SJCRH30 (cell line): ENCODE data around the gene RRP15. TPM values are rescaled to one million over a fixed set of nuclear protein-coding genes. Genes with fewer than 3 reads are reported as not detected.

Experiments
- DNase-seq, 2 experiments: peaks; one replicate each; pipeline ENCODE4 v3.0.0-alpha.2; 2015 to 2020
- H3K27ac ChIP-seq: fragments of 250-450 bp; sonication (Bioruptor Pico); 2 replicates; pipeline ENCODE4 v1.5.1; 2020; ENCODE audit warnings: mild to moderate bottlenecking, moderate library complexity
- H3K27me3 ChIP-seq: fragments of 250-450 bp; sonication (Bioruptor Pico); 2 replicates; pipeline ENCODE4 v1.5.1; 2020; ENCODE audit warnings: mild to moderate bottlenecking, moderate library complexity
- H3K36me3 ChIP-seq: fragments of 250-450 bp; sonication (Bioruptor Pico); 2 replicates; pipeline ENCODE4 v1.5.1; 2020; ENCODE audit warnings: mild to moderate bottlenecking, moderate library complexity
- H3K4me1 ChIP-seq: fragments of 250-450 bp; sonication (Bioruptor Pico); 2 replicates; pipeline ENCODE4 v1.5.1; 2020; ENCODE audit warnings: mild to moderate bottlenecking, moderate library complexity
- H3K4me3 ChIP-seq: fragments of 250-450 bp; sonication (Bioruptor Pico); 2 replicates; pipeline ENCODE4 v1.5.1; 2020; ENCODE audit warnings: mild to moderate bottlenecking, moderate library complexity
- H3K9me3 ChIP-seq: fragments of 250-450 bp; sonication (Bioruptor Pico); replicated peaks from 2 replicates; pipeline ENCODE4 v1.5.1; 2020; ENCODE audit warnings: mild to moderate bottlenecking, moderate library complexity
- total RNA-seq: library from RNA; depleted of rRNA; stranded (reverse); fragments of >200 nt; shearing (Covaris generic); gene quantifications from 2 replicates; pipeline ENCODE4 v1.2.3, GENCODE V29; 2014

The RRP15 gene
- total RNA-seq, 1 experiment from 2014 or later = 26.0 TPM

- Histone ChIP-seq H3K27ac (no peak overlapping the region), H3K9me3 (no peaks in the 10 kb centered on the region), H3K4me3 (no peak overlapping the region), H3K4me1 (no peaks in the 10 kb centered on the region), H3K36me3 (no peaks in the 10 kb centered on the region), H3K27me3 (no peaks in the 10 kb centered on the region; the same call in 1 of the 2 replicates)
- DNase-seq = no peak
Measured at GRCh38 chr1:218273762-218274479, 11.2 kb upstream of the RRP15 start.

DNA sequence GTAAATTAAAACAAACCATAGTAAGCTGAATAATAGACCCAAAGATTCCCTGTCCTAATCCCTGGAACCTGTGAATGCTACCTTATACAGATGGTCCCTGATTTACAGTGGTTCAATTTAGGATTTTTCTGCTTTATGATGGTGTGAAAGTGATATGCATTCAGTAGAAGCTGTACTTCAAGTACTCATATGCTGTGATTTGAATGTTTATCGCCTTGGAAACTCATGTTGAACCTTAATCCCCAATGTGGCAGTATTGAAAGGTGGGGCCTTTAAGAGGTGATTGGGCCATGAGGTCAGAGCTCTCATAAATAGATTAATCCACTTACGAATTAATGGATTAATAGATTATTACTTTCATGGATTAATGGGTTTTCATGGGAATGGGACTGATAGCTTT is 10.6 kb upstream of the RRP15 start:
- Histone ChIP-seq H3K27ac (no peak overlapping the region), H3K4me1 (no peaks in the 10 kb centered on the region), H3K9me3 (no peaks in the 10 kb centered on the region), H3K27me3 (no peaks in the 10 kb centered on the region; the same call in 1 of the 2 replicates), H3K4me3 (no peak overlapping the region), H3K36me3 (no peaks in the 10 kb centered on the region)
- DNase-seq = no peak

GRCh38 chr1:218275823-218276222 is 9.3 kb upstream of the RRP15 start:
- H3K4me1 ChIP-seq = no peaks in the 10 kb centered on the region
- no peaks in the 10 kb centered on the region for H3K36me3 ChIP-seq
- no peaks in the 10 kb centered on the region for H3K9me3 ChIP-seq
- no peak overlapping the region for H3K4me3 ChIP-seq
- DNase-seq = no peak
- H3K27me3 ChIP-seq = no peaks in the 10 kb centered on the region; the same call in 1 of the 2 replicates
- no peak overlapping the region for H3K27ac ChIP-seq

- Histone ChIP-seq H3K9me3 (peaks cover 7% of the 10 kb centered on the region), H3K4me3 (no peak overlapping the region), H3K27me3 (no peaks in the 10 kb centered on the region), H3K4me1 (no peaks in the 10 kb centered on the region), H3K36me3 (no peaks in the 10 kb centered on the region), H3K27ac (no peak overlapping the region)
- DNase-seq = no peak
Measured at GRCh38 chr1:218281285-218281684, 3.8 kb upstream of the RRP15 start.

- Histone ChIP-seq H3K9me3 (peaks cover 7% of the 10 kb centered on the region), H3K27ac (peak overlapping the region; percentile 66), H3K4me1 (peaks cover 3% of the 10 kb centered on the region; the same call in 1 of the 2 replicates), H3K36me3 (0 out of 2 replicates have a peak, but pooled peaks cover 3% of the 10 kb centered on the region), H3K4me3 (peak overlapping the region; percentile 82), H3K27me3 (no peaks in the 10 kb centered on the region)
- peak in 1 of 2 experiments; percentile 18 for DNase-seq
Measured at GRCh38 chr1:218284377-218284916, 646 bp upstream of the RRP15 start.

GRCh38 chr1:218292515-218292914 is 7.4 kb downstream of the RRP15 start:
- no peaks in the 10 kb centered on the region for H3K4me1 ChIP-seq
- 0 out of 2 replicates have a peak, but pooled peaks cover 2% of the 10 kb centered on the region for H3K36me3 ChIP-seq
- no peaks in the 10 kb centered on the region for H3K9me3 ChIP-seq
- H3K27ac ChIP-seq = no peak overlapping the region
- no peaks in the 10 kb centered on the region for H3K27me3 ChIP-seq
- no peak for DNase-seq
- no peak overlapping the region for H3K4me3 ChIP-seq

DNA sequence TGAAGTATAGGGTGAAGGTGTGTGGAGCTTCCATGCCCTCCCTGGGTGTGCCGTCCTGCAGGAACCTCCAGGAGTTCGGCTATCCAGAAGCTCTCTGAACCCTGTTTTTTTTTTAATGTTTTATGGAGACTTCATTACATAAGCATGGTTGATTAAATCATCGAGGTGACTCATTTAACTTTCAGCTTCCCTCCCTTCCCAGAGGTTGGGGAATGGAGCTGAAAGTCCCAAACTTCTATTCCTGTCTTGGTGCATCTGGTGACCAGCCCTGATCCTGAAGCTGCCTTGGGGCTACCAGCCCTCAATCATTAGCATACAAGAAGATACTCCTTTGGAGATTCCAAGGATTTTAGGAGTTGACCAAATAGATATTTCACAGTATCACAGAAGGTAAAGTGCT is 9.5 kb downstream of the RRP15 start:
- Histone ChIP-seq H3K9me3 (no peaks in the 10 kb centered on the region), H3K4me1 (no peaks in the 10 kb centered on the region), H3K4me3 (no peak overlapping the region), H3K36me3 (no peaks in the 10 kb centered on the region), H3K27me3 (no peaks in the 10 kb centered on the region), H3K27ac (no peak overlapping the region)
- DNase-seq = no peak

GRCh38 chr1:218296162-218296561 is 11.1 kb downstream of the RRP15 start:
- Histone ChIP-seq H3K9me3 (no peaks in the 10 kb centered on the region), H3K4me1 (no peaks in the 10 kb centered on the region), H3K36me3 (no peaks in the 10 kb centered on the region), H3K4me3 (no peak overlapping the region), H3K27ac (no peak overlapping the region), H3K27me3 (no peaks in the 10 kb centered on the region)
- DNase-seq = no peak

DNA sequence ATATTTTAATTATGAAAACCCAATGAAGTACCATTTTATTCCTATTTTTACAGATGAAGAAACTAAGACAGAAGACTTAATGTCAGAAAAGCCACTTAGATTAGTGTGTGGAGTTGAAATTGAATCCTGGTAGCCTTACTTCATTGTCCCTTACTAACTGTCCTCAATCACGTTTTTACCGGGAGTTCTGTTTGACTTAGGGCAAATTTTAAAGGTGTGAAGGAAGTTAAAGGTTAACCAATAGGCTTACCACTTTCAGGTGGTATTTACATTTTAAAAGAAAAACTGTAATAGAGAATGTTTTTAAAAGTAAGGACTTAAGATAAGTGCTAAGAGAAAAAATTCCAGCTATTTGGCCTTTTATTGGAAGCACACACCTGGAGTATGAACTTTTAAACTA is 12.4 kb downstream of the RRP15 start:
- H3K27ac ChIP-seq = no peak overlapping the region
- no peaks in the 10 kb centered on the region for H3K9me3 ChIP-seq
- no peaks in the 10 kb centered on the region for H3K4me1 ChIP-seq
- H3K4me3 ChIP-seq = no peak overlapping the region
- H3K27me3 ChIP-seq = no peaks in the 10 kb centered on the region
- peaks cover 3% of the 10 kb centered on the region; the same call in 1 of the 2 replicates for H3K36me3 ChIP-seq
- DNase-seq = no peak

DNA sequence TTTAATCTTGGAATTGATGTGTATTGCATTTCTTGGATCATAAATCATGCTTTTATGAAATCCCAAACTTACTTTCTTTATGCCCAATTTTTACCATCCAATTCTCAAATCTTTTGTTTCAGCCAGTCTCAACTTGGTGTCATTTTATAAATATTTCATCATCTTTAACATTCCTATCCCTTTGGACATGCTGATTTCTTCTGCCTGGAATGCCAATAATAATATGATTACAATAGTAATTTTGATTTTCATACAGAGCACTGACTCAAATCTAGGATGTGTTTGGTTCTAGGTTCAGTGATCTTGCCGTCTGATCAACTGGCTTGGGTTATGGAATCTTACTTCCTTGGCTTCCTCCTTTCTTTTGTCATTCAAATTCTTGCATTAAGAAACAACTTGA is 12.8 kb downstream of the RRP15 start:
- Histone ChIP-seq H3K4me1 (no peaks in the 10 kb centered on the region), H3K27me3 (no peaks in the 10 kb centered on the region), H3K4me3 (no peak overlapping the region), H3K36me3 (peaks cover 7% of the 10 kb centered on the region; the same call in 1 of the 2 replicates), H3K9me3 (no peaks in the 10 kb centered on the region), H3K27ac (no peak overlapping the region)
- no peak for DNase-seq

DNA sequence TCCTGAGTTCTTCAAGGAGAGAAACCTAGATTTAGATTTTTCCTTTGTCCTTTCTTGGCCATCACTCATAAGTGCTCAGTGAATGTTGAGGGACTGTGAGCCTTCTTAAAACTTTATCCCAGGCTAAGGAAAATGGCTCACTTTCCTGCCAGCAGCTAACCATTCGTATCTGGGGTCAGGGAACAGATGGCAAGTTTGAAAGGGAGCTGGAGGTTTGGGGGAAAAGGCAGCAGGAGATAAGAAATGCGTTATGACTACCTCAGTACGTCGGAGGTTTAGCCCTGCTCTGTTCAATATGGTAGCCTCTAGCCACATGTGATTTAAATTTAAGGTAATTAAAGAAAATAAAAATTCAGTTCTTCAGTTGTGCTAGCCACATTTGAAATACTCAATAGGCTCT is 13.3 kb downstream of the RRP15 start:
- Histone ChIP-seq H3K27me3 (no peaks in the 10 kb centered on the region), H3K9me3 (no peaks in the 10 kb centered on the region), H3K4me1 (no peaks in the 10 kb centered on the region; the same call in 1 of the 2 replicates), H3K27ac (no peak overlapping the region), H3K4me3 (no peak overlapping the region), H3K36me3 (peaks cover 10% of the 10 kb centered on the region)
- DNase-seq = no peak

GRCh38 chr1:218299416-218299815 is 14.3 kb downstream of the RRP15 start:
- H3K27ac ChIP-seq = no peak overlapping the region
- no peaks in the 10 kb centered on the region for H3K27me3 ChIP-seq
- H3K4me1 ChIP-seq = peaks cover 5% of the 10 kb centered on the region
- H3K36me3 ChIP-seq = peaks cover 15% of the 10 kb centered on the region
- no peak overlapping the region for H3K4me3 ChIP-seq
- peak in 1 of 2 experiments; percentile 60 for DNase-seq
- no peaks in the 10 kb centered on the region for H3K9me3 ChIP-seq

DNA sequence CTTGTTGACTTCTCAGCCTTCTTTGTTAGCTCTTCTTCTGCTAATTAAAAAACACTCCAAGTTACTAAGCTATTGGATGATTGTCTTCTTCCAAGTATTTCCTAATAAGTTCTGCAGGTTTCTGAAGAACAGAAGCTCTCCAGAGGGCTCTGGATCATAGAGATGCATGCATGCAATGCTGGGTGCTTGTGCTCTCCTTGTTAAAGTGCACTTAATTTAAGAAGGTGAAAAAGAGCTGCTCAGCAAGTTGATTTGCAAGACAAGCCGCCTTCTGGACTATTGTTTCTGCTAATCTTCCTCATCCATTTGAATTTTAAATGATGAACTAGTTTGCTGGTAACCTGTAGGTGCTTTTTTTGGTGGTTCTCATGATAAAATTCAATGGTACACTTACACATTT is 16.1 kb downstream of the RRP15 start:
- no peak overlapping the region for H3K27ac ChIP-seq
- DNase-seq = no peak

GRCh38 chr1:218302155-218302554 is 17.1 kb downstream of the RRP15 start:
- Histone ChIP-seq H3K4me1 (peaks cover 12% of the 10 kb centered on the region), H3K27ac (no peak overlapping the region), H3K36me3 (peaks cover 17% of the 10 kb centered on the region), H3K27me3 (no peaks in the 10 kb centered on the region), H3K9me3 (no peaks in the 10 kb centered on the region), H3K4me3 (no peak overlapping the region)
- no peak for DNase-seq

More for the DNA sequence above, 16.1 kb downstream of the RRP15 start:
- no peaks in the 10 kb centered on the region for H3K9me3 ChIP-seq
- H3K4me1 ChIP-seq = peaks cover 12% of the 10 kb centered on the region
- no peaks in the 10 kb centered on the region for H3K27me3 ChIP-seq
- peaks cover 15% of the 10 kb centered on the region for H3K36me3 ChIP-seq
- no peak overlapping the region for H3K4me3 ChIP-seq

GRCh38 chr1:218303176-218303879 is 18.2 kb downstream of the RRP15 start:
- no peak overlapping the region for H3K4me3 ChIP-seq
- DNase-seq = no peak
- H3K27me3 ChIP-seq = no peaks in the 10 kb centered on the region
- no peaks in the 10 kb centered on the region for H3K9me3 ChIP-seq
- no peak overlapping the region for H3K27ac ChIP-seq
- H3K4me1 ChIP-seq = peaks cover 12% of the 10 kb centered on the region
- peaks cover 22% of the 10 kb centered on the region for H3K36me3 ChIP-seq
